AG09319 (cell line): ENCODE measurements around the gene KLHL3.

ENCODE experiments used
- DNase-seq: peaks from one replicate; pipeline ENCODE4 v3.0.0-alpha.2; 2010; ENCODE audit warnings: low read depth; ENCODE audit errors: extremely low read depth
- CTCF ChIP-seq: IDR thresholded peaks from 2 replicates; pipeline ENCODE4 v1.5.1; 2011; ENCODE audit warnings: low read depth, mild to moderate bottlenecking, inconsistent platforms, low read length, moderate library complexity

The KLHL3 gene

GRCh38 chr5:137616046-137616445 lies 119.8 kb downstream of the KLHL3 start:
- TF ChIP-seq CTCF = no peak
- no peak for DNase-seq

GRCh38 chr5:137615171-137615775 lies 120.6 kb downstream of the KLHL3 start:
- no peak for TF ChIP-seq CTCF
- DNase-seq = no peak

GRCh38 chr5:137613554-137614265 lies 122.2 kb downstream of the KLHL3 start:
- no peak for TF ChIP-seq CTCF
- DNase-seq = no peak

- TF ChIP-seq CTCF = no peak
- no peak for DNase-seq
Measured at GRCh38 chr5:137612576-137612975, 123.3 kb downstream of the KLHL3 start.

- no peak for TF ChIP-seq CTCF
- no peak for DNase-seq
Measured at GRCh38 chr5:137611794-137612435, 124.0 kb downstream of the KLHL3 start.

GRCh38 chr5:137611011-137611580 lies 124.8 kb downstream of the KLHL3 start:
- no peak for TF ChIP-seq CTCF
- DNase-seq = no peak

- TF ChIP-seq CTCF = no peak
- no peak for DNase-seq
Measured at GRCh38 chr5:137610598-137610997, 125.3 kb downstream of the KLHL3 start.
